Stimulated activated CD8-positive, alpha-beta memory T cell treated with anti-CD3 and anti-CD28 coated beads, Interleukin-12 subunit alpha, Interleukin-12 subunit beta, amount 100 ng/mL, for 24 hours (primary cell): ENCODE measurements around the gene IL16.
"Not testable (repeated sequence)": the region's sequence is repeated elsewhere in the genome, so short reads cannot be mapped to it uniquely, and the experiment has no call there.

Experiments used
- DNase-seq: peaks from one replicate; pipeline ENCODE4 v3.0.0-alpha.2; 2020; ENCODE audit errors: extremely low read depth

IL16 gene

DNA sequence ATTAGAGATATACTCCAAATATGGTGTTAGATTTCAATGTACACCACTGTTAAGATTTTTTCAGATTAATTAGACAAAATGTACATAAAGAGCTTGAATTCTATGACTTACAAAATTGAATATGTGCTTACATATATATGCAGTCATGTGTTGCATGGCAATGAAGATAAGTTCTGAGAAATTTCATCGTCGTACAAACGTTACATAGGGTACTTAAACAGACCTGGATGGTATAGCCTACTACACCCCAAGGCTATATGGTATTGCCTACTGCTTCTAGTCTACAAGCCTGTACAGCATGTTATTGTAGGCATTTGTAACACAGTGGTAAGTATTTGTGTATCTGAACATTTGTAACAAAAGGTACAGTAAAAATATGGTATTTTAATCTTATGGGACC is 9.3 kb downstream of the IL16 start:
- no peak for DNase-seq

DNA sequence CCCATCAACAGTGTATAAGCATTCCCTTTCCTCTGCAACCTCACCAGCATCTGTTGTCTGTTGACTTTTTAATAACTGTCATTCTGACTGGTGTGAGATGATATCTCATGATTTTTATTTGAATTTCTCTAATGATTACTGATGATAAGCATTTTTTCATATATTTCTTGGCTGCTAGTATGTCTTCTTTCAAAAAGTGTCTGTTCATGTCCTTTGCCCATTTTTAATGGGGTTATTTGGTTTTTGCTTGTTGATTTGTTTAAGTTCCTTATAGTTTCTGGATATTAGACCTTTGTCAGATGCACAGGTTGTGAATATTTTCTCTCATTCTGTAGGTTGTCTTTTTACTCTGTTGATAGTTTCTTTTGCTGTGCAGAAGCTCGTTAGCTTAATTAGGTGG is 11.3 kb downstream of the IL16 start:
- DNase-seq: not testable (repeated sequence)

DNA sequence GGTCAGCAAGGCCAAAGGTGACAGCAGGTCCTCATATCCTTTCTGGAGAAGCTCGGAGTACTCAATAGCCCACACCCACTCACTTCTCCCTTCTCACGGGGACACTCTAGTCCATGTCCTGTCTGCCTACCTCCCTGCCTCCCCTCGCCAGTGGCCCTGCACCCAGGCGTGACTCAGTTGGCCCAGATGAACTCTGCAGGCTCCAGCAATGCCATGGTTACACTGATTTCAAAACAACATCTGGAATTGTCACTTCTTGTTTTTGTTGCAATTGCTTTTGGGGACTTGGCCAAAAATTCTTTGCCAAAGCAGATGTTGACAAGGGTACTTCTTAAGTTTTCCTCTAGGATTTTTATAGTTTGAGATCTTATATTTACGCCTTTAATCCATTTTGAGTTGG is 13.0 kb downstream of the IL16 start:
- DNase-seq: no peak

DNA sequence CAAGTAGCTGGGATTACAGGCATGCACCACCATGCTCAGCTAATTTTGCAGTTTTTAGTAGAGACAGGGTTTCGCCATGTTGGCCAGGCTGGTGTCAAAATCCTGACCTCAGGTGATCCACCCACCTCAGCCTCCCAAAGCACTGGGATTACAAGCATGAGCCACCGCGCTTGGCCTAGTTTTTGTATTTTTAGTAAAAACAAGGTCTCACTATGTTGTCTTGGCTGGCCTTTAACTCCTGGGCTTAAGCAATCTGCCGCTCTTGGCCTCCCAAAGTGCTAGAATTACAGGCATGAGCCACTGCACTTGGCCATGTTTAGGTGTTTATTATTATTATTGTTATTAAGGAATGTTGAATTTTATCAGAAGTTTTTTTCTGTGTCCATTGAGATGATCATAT is 14.7 kb downstream of the IL16 start:
- DNase-seq: no peak

DNA sequence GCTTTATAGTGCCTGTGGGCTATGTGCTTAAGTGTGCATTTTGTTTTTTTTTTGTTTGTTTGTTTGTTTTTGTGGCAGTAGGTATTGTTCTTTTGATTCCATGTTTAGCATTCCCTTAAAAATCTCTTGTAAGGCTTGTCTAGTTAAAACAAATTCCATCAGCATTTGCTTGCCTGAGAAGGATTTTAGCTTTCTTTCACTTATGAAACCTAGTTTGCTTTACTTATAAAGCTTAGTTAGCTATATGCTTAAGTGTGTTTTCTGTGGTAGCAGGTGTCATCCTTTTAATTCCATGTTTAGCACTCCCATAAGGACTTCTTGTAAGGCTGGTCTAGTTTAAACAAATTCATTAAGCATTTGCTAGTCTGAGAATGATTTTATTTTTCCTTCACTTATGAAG is 17.3 kb downstream of the IL16 start:
- no peak for DNase-seq

DNA sequence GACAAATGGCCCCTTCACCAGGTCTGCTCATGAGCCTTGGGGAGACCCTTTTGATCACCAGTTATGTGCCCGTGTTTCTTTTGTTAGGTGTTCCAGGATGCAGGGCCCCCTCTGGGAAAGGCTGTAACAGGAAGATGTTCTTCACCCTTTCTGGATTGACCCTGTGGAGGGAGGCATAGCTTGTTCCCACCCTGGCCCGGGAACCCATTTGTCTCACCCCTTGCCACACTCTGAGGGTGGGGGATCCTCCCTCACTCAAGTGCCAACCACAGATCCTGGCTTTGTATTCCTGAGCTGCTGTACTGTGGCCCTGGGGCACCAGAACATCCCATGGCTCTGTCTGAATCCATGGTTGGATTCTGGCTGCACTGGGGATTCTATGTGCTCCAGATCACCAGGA is 18.9 kb downstream of the IL16 start:
- no peak for DNase-seq

DNA sequence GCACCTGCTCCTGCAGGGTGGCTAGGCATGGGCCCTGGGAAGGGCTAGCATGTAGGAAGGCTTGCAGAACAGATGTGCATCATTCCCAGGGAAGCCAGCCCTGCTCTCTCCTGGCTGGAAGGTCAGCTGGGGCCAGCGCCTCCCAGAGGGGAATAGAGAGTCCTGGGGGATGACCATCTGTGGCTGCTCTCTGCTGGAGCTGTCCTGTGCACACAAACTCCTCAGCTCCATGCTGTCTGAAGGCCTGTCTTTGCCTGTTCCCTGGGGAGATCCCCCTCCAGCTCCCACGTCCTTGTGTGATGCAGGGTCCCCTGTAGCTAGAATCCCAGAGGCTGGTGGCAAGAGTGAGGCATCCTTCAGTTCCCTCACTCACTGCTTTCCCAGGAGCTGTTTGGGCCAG is 19.3 kb downstream of the IL16 start:
- DNase-seq: no peak

DNA sequence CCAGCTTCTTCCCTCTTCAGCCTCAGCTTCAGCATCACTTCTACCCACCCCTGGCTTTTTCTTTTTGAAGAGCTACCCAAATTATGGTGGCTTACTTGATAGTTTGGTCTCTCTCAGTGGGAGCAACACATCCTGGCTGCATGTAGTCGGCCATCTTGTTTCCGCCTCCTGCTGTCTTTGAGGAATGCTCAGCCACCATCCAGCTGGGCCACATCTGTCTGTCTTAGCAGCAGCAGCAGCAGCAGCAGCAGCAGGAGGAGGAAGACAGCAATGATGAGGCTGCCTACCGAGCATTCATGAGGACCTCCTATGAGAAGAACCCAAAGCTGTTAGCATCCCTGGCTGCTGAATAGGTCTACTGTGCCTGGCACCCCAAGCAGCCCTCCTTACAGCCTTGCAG is 19.7 kb downstream of the IL16 start:
- DNase-seq: no peak

DNA sequence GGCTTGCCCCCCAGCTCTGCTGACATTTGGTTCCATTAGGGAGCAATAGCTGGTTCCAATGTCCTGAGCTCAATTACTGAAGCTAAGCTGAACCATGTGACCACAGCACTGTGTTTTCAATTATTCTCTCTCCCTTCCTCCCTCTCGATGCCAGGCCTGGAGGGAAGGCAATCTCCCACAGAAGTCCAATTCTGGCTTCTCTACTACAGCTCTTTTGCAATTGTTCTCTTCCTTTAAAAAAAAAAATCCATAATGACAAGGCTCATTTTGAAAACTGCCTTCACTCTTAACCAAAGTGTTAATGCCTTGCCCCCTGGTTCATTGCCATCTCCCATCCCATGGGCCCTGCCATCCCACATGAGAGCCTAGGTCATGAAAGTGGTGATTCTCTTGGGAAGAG is 24.8 kb downstream of the IL16 start:
- no peak for DNase-seq

DNA sequence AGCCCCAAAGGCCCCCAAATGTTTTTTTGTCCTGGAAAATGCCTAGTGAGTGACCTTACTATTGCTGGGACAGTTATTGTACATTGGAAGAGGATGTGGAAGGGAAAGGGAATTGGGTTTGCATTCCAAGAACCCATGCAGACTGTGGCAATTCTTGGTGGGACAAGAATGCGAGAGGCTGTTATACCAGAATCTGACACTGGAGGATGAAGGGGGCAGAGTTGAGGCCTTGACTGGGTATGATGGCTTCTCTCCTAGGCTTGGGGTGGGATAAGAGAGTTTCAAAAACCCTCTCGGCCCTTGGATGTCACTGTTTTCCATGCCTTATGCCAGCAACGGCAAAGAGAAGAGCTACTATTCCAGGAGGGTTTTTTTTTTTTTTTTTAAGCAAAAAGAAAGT is 25.3 kb downstream of the IL16 start:
- DNase-seq: no peak

DNA sequence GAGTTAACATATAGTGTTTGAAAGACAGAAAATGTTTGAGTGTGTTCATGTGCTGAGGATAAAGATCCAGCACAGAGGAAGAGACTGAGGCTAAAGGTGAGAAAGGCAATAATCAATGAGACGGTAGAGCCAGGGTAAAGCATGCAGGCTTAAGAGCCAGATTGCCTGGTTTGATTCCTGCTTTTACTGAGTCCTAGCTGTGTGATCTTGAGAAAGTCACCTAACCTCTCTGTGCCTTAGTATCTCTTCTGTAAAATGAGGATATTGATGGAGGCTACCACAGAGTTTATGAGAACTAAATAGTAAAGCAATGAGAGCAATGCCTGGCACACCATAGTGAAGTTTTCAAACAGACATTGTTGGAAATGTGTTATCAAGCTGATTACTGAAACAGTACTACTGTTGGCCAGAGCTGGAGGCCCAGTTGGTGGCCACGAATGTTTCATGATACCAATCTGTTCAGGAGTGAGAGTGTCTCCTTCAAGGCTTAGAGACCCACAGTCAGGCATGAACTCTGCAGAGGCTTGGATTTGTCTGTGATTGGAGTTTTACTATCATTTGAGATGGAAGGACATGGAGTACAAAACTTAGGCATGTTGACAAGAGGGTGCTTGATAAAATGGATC is 26.8 kb downstream of the IL16 start:
- no peak for DNase-seq

DNA sequence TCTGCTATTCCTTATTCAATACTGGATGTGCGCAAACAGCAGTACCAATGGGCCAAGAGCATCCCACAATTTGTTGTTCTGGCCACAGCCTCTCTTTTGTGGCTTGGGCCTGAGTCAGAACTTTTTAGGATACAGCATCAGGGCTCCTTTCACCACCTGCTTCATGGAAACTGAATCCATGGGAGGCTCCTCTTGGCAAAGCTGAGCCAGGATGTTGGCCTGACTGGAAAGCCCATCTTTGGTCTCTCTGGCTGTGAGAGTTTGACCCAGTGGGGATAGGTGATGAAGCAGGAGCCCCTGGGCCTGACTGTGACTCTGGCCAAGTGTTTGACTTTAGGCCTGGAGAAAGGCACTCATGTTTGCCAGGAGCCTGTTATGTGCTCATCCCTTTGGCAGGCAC is 27.6 kb downstream of the IL16 start:
- no peak for DNase-seq

DNA sequence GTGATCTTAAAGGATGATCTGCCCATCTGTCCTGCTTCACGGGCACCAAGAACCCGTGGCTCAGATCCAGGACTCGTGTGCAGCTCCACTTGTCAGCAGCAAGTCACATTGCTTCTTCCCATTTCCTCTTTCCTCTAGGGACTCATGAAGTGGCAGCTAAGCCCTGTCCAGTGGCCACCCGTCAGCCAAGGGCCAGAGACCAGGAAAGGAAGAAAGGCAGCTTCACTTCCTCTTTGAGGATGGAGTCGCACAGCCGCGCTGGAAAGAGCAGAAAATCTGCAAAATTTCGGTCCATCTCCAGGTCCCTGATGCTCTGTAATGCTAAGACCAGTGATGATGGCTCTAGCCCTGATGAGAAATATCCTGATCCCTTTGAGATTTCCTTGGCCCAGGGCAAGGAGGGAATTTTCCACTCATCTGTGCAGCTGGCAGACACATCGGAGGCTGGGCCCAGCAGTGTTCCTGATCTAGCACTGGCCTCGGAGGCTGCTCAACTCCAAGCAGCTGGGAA is 28.5 kb downstream of the IL16 start:
- no peak for DNase-seq

DNA sequence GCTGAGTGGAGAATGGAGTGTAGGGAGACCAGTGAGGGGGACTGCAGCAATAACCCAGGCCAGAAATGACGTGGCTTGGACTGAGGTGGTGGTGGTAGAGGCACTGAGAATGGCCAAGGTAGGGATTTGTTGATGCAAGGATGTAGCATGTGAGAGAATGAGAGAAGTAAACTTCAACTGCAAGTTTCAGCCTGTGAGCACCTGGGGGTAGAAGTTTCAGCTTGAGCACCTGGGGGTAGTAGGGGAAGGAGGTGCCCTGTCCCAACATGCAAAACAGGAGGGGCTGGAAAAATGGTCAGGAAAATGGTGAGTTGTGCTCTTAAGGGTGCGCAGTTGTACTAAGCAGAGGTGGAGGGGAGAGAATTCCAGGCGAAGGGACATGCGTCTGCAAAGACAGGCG is 31.0 kb downstream of the IL16 start:
- DNase-seq: no peak

DNA sequence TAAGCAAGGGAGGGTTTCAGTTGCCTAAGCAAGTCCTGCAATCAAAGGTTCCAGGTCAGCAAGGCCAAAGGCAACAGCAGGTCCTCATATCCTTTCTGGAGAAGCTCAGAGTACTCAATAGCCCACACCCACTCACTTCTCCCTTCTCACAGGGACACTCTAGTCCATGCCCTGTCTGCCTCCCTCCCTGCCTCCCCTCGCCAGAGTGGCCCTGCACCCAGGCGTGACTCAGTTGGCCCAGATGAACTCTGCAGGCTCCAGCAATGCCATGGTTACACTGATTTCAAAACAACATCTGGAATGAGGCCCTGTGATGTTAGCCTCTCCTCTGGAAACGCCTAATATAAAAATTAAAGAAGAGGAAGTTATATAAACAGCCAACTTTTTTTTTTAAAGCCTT is 32.9 kb downstream of the IL16 start:
- DNase-seq: no peak

DNA sequence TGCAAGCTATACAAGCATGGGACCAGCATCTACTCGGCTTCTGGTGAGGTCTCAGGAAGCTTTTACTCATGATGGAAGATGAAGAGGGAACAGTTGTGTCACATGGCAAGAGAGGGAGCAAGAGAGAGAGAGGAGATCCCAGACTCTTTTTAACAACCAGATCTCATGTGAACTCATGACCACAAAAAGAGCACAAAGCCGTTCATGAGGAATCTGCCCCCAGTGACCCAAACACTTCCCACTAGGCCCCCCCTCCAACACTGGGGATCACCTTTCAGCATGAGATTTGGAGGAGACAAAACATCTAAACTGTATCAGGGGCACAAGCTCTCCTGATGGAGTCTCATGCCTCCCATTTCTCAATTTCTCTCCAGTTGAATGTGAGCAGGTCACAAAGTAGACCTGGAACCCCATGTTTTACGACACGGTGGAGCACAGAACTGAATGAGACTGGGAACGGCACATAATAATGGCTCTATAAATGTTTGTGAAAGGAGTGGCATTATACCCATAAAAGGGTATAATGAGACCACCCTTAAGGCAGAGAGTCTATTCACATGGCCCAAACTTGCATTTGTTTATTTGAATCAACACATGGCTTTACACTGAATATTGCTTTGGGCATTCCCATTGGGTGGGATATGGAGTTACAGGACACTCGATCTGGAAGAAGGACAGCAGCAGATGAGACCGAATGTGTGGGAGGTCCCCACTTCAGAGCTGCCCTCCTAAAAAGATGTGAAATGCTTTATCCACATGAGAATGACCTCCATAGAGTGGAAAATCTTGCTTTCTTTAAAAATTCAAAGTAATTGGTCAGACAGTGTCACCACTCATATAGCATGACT is 38.8 kb downstream of the IL16 start:
- no peak for DNase-seq

DNA sequence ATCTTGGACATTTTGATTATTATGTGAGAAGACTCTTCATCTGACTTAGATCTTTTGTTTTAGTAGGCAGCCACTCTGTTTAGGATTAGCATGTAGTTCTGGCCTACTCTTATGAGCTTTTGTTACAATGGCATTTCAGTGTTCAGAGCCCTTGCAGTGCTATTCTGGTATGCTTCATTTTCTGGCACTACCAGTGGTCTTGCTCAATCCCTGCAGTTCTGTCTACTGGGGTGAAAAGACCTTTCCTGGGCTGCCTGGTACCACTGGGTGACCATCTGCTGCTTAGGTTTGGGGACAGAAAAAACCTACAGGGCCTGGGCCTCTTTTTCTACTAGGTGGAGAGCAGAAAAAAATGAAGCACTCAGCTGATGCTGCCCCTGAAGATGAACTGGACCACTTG is 42.5 kb downstream of the IL16 start:
- DNase-seq: no peak

DNA sequence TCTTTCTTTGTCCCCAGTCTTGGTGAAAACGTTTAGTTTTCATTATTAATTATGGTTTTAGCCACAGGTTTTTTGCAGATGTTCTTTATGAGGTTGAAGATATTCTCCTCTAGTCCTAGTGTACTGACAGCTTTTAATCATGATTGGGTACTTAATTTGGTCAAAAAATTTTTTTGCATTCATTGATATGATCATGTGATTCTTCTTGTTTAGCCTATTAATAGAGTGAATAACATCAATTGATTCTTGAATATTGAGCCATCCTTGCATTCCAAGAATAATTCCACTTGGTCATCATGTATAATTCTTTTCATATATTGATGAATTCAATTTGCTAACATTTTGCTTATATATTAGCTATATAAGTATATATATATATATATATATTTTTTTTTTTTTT is 46.1 kb downstream of the IL16 start:
- DNase-seq: no peak

DNA sequence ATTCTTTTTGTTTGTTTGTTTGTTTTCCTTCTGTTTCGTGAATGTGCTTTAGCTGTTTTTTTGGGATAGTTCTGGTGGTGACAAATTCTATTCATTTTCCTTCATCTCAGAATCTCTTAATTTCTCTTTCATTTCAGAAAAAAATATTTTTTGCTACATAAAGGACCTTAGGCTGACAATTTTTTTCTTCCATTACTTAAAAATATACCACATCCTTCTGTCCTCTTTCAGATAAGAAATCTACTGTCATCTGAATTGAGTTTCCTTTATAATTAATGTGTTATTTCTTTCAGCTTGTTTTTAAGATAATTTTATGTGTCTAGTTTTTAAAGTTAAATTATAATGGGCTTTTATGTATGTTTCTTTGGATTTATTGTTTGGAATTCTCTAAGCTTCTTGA is 47.6 kb downstream of the IL16 start:
- DNase-seq: no peak

DNA sequence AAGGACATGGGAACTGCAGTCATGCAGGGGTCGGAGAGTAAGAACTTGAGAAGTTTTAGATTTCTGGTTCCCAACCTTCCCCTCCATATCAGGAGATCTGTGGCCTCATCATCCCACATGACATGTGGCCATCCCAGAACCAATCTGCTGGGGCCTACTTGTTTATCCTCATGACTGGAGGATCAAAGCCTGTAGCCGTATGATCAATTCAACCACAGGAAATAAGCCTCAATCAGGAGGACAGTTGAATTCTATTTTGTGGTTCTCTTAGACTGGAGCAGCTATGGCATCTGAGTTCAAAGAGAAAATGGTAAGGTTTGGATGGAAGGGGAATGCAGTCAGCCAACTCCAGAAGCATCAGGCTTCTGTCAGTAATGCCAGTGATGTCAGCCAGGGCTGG is 57.2 kb downstream of the IL16 start:
- DNase-seq: no peak

DNA sequence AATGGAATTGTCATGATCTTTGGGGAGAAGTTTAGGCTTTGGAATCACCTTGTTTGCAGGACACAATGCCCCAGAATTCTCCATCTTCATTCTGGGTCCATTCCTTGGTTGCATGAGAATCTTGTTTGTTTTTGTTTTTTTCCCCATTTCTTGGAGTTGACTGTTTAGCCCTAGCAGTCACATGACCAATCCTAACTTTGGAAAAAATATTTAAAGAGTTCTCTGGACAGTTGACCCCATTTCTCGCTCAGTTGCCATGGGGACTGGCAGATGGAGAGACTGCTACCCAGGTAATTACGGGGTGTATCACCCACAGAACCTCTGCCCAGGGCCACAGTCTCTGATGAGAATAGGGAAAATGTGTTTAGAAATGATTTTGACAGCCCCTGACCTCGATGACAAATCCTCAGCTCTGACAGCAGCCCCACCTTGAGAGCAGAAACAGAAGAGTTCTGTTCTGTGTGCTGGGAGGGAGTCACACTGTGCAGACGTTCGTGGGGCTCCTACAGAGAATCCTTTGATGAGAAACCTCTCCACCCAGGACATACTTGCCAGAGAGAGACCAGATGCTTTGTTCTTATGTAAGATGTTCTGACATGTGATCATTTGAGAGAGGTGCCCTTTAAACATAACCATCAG is 57.7 kb downstream of the IL16 start:
- no peak for DNase-seq

DNA sequence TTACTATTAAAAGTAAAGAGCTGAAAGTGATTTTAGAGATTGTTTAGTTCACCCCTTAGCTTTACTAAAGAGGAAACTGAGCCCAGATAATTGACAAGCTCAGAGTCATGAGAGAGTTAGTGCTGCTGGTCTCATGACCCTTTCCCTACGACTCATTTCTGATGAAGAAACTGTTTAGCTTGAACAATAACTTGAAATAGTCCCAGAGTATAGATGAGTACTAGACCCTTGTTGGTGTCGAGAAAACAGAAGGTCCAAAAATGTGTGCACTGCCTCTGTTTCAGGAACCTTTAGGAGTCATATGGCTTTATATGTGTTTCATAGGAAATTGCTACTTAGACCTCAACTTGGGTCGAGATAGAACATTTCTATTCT is 58.2 kb downstream of the IL16 start:
- DNase-seq: no peak

DNA sequence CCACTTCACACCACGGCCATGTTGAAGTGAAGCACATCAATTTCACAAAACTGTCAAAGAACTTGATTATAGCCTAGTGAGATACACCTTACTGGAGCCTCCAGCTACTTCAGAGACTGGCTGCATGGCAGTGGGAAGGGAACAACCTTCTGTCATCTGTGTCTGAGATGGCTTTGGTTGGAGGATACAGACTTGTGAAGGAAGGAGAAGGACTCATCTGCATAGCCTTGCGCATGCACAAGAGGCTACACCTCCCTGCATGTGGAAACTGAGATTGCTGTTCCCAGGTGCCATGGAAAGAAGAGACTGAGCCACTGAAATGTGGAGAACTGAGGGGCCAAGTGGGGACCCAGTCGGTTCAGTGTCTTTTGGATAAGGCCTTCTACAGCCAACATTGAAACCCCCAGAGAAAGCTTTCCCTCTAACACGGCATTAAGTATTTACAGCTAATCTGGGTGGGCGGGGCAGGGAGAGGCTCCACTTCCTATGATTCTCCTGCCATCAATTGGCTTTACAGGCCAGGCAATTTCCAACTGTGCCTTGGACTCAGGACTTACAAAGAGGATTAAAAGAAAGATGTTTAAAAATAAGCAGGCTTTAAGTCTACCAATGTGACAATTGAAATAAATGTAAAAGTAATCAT is 58.8 kb downstream of the IL16 start:
- no peak for DNase-seq
